ENCODE data around the gene IRF1. TPM values are rescaled to one million over a fixed set of nuclear protein-coding genes. Genes with fewer than 3 reads are reported as not detected.

The IRF1 gene
- total RNA-seq, 1 donor from 2014 or later: 33.0 TPM

GRCh38 chr5:132437604-132438266, 52.8 kb downstream of the IRF1 start:
- no peak for TF ChIP-seq CTCF (conservative IDR thresholded peaks at IDR 0.05; ENCODE audit: low read depth, low read length)
- H3K4me3 ChIP-seq (ENCODE audit: low read depth, low read length): no peak overlapping the region
- no peak for DNase-seq (ENCODE audit: low read depth)

GRCh38 chr5:132436936-132437335, 53.6 kb downstream of the IRF1 start:
- TF ChIP-seq CTCF (conservative IDR thresholded peaks at IDR 0.05; ENCODE audit: low read depth, low read length): no peak
- no peak for DNase-seq (ENCODE audit: low read depth)
- H3K4me3 ChIP-seq (ENCODE audit: low read depth, low read length): no peak overlapping the region

- TF ChIP-seq CTCF (conservative IDR thresholded peaks at IDR 0.05; ENCODE audit: low read depth, low read length): no peak
- no peak overlapping the region for H3K4me3 ChIP-seq (ENCODE audit: low read depth, low read length)
- DNase-seq (ENCODE audit: low read depth): no peak
Observed at GRCh38 chr5:132435886-132436285, 54.7 kb downstream of the IRF1 start.

- no peak for TF ChIP-seq CTCF (conservative IDR thresholded peaks at IDR 0.05; ENCODE audit: low read depth, low read length)
- no peak for DNase-seq (ENCODE audit: low read depth)
- no peak overlapping the region for H3K4me3 ChIP-seq (ENCODE audit: low read depth, low read length)
Observed at GRCh38 chr5:132435447-132435846, 55.1 kb downstream of the IRF1 start.

- no peak for TF ChIP-seq CTCF (conservative IDR thresholded peaks at IDR 0.05; ENCODE audit: low read depth, low read length)
- no peak overlapping the region for H3K4me3 ChIP-seq (ENCODE audit: low read depth, low read length)
- DNase-seq (ENCODE audit: low read depth): no peak
Observed at GRCh38 chr5:132434416-132435286, 55.9 kb downstream of the IRF1 start.

GRCh38 chr5:132433141-132433540, 57.4 kb downstream of the IRF1 start:
- no peak for DNase-seq (ENCODE audit: low read depth)
- H3K4me3 ChIP-seq (ENCODE audit: low read depth, low read length): no peak overlapping the region
- no peak for TF ChIP-seq CTCF (conservative IDR thresholded peaks at IDR 0.05; ENCODE audit: low read depth, low read length)
